ENCODE data around the gene STMN3.

Gene STMN3

GRCh38 chr20:63662813-63663189 is 9.6 kb upstream of the STMN3 start:
- Histone ChIP-seq H3K18ac (ENCODE audit: low read length) (no peak overlapping the region), H2BK120ac (ENCODE audit: insufficient read depth, low read length, poor library complexity) (no peak overlapping the region), H3K36me3 (ENCODE audit: control insufficient read depth in 1 of 2, insufficient read depth in 2 of 2, low read length in 2 of 2) (peaks cover 54 to 63% of the 10 kb centered on the region in 2 experiments), H2BK12ac (ENCODE audit: low read length) (no peak overlapping the region), H3K79me2 (ENCODE audit: control insufficient read depth, insufficient read depth, low read length, poor library complexity) (peaks cover 4% of the 10 kb centered on the region), H3K27me3 (ENCODE audit: insufficient read depth, low read length) (no peaks in the 10 kb centered on the region), H4K8ac (ENCODE audit: low read depth, low read length) (no peak overlapping the region), H3K4ac (ENCODE audit: low read depth, low read length) (no peak overlapping the region), H2AFZ (ENCODE audit: insufficient read depth, low read length, poor library complexity) (no peak overlapping the region), H3K4me3 (ENCODE audit: low read depth, low read length) (no peak overlapping the region), H4K12ac (ENCODE audit: low read depth, low read length) (no peak overlapping the region), H3K9ac (ENCODE audit: low read length) (no peak overlapping the region), H3K4me2 (ENCODE audit: low read length) (no peak overlapping the region), H3K4me1 (ENCODE audit: control insufficient read depth in 1 of 2, insufficient read depth in 2 of 2, low read length in 2 of 2) (peaks cover 5 to 9% of the 10 kb centered on the region in 2 experiments), H3K9me3 (ENCODE audit: insufficient read depth, low read depth, low read length) (no peaks in the 10 kb centered on the region), H3K23ac (ENCODE audit: low read length) (no peak overlapping the region), H2AK5ac (ENCODE audit: low read length) (no peak overlapping the region), H3K14ac (ENCODE audit: low read length) (no peak overlapping the region), H4K91ac (ENCODE audit: low read depth, low read length) (no peak overlapping the region), H3K27ac (ENCODE audit: low read depth, low read length) (no peak overlapping the region), H3K79me1 (ENCODE audit: low read length) (peaks cover 10% of the 10 kb centered on the region), H2BK5ac (ENCODE audit: low read depth, low read length, poor library complexity) (no peak overlapping the region)
- WGBS (ENCODE audit: extremely low coverage, insufficient coverage, insufficient read length) = no CpG with 5 or more reads among the region's 9 CpGs
- DNase-seq = no peak

- Histone ChIP-seq H3K27ac (ENCODE audit: low read depth, low read length) (no peak overlapping the region), H3K27me3 (ENCODE audit: insufficient read depth, low read length) (no peaks in the 10 kb centered on the region), H3K9me3 (ENCODE audit: insufficient read depth, low read depth, low read length) (no peaks in the 10 kb centered on the region), H3K4me3 (ENCODE audit: low read depth, low read length) (no peak overlapping the region), H2AFZ (ENCODE audit: insufficient read depth, low read length, poor library complexity) (no peak overlapping the region), H3K4me1 (ENCODE audit: control insufficient read depth in 1 of 2, insufficient read depth in 2 of 2, low read length in 2 of 2) (peaks cover 5 to 12% of the 10 kb centered on the region in 2 experiments), H3K23ac (ENCODE audit: low read length) (no peak overlapping the region), H2BK12ac (ENCODE audit: low read length) (no peak overlapping the region), H4K8ac (ENCODE audit: low read depth, low read length) (no peak overlapping the region), H3K4ac (ENCODE audit: low read depth, low read length) (no peak overlapping the region), H3K36me3 (ENCODE audit: control insufficient read depth in 1 of 2, insufficient read depth in 2 of 2, low read length in 2 of 2) (peaks cover 48 to 57% of the 10 kb centered on the region in 2 experiments), H3K14ac (ENCODE audit: low read length) (no peak overlapping the region), H2BK5ac (ENCODE audit: low read depth, low read length, poor library complexity) (no peak overlapping the region), H3K79me2 (ENCODE audit: control insufficient read depth, insufficient read depth, low read length, poor library complexity) (peaks cover 4% of the 10 kb centered on the region), H4K12ac (ENCODE audit: low read depth, low read length) (no peak overlapping the region), H3K4me2 (ENCODE audit: low read length) (no peak overlapping the region), H2BK120ac (ENCODE audit: insufficient read depth, low read length, poor library complexity) (no peak overlapping the region), H3K9ac (ENCODE audit: low read length) (no peak overlapping the region), H3K79me1 (ENCODE audit: low read length) (peaks cover 10% of the 10 kb centered on the region), H2AK5ac (ENCODE audit: low read length) (no peak overlapping the region), H3K18ac (ENCODE audit: low read length) (no peak overlapping the region), H4K91ac (ENCODE audit: low read depth, low read length) (no peak overlapping the region)
- no peak for DNase-seq
- no CpG with 5 or more reads among the region's 33 CpGs for WGBS (ENCODE audit: extremely low coverage, insufficient coverage, insufficient read length)
Measured at GRCh38 chr20:63661959-63662812, 9.0 kb upstream of the STMN3 start.

DNA sequence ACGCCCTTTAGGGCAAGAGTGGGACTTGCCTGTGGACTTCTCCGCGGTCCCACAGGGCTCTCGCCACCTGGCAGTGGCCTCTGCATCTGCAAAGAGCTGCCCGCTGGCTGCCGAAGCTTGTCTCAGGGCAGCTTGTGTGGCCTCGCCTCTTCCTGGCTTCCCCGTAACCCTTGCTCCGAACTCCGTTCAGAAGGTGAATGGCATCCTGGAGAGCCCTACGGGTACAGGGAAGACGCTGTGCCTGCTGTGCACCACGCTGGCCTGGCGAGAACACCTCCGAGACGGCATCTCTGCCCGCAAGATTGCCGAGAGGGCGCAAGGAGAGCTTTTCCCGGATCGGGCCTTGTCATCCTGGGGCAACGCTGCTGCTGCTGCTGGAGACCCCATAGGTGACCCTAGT is 7.9 kb upstream of the STMN3 start:
- no peak overlapping the region for H2AK5ac ChIP-seq (ENCODE audit: low read length)
- H3K4ac ChIP-seq (ENCODE audit: low read depth, low read length) = no peak overlapping the region
- no peak overlapping the region for H3K4me3 ChIP-seq (ENCODE audit: low read depth, low read length)
- no peak overlapping the region for H3K27ac ChIP-seq (ENCODE audit: low read depth, low read length)
- H2BK120ac ChIP-seq (ENCODE audit: insufficient read depth, low read length, poor library complexity) = no peak overlapping the region
- H2BK12ac ChIP-seq (ENCODE audit: low read length) = no peak overlapping the region
- H3K18ac ChIP-seq (ENCODE audit: low read length) = no peak overlapping the region
- DNase-seq = no peak
- no peaks in the 10 kb centered on the region for H3K27me3 ChIP-seq (ENCODE audit: insufficient read depth, low read length)
- H3K23ac ChIP-seq (ENCODE audit: low read length) = no peak overlapping the region
- no peak overlapping the region for H4K8ac ChIP-seq (ENCODE audit: low read depth, low read length)
- H3K14ac ChIP-seq (ENCODE audit: low read length) = no peak overlapping the region
- H3K9me3 ChIP-seq (ENCODE audit: insufficient read depth, low read depth, low read length) = no peaks in the 10 kb centered on the region
- H3K9ac ChIP-seq (ENCODE audit: low read length) = peak overlapping the region; percentile 10
- peaks cover 4% of the 10 kb centered on the region for H3K79me2 ChIP-seq (ENCODE audit: control insufficient read depth, insufficient read depth, low read length, poor library complexity)
- H3K79me1 ChIP-seq (ENCODE audit: low read length) = peaks cover 10% of the 10 kb centered on the region
- H3K4me1 ChIP-seq (ENCODE audit: control insufficient read depth in 1 of 2, insufficient read depth in 2 of 2, low read length in 2 of 2) = peaks cover 5 to 12% of the 10 kb centered on the region in 2 experiments
- H3K36me3 ChIP-seq (ENCODE audit: control insufficient read depth in 1 of 2, insufficient read depth in 2 of 2, low read length in 2 of 2) = peaks cover 41 to 50% of the 10 kb centered on the region in 2 experiments
- no peak overlapping the region for H4K12ac ChIP-seq (ENCODE audit: low read depth, low read length)
- no CpG with 5 or more reads among the region's 22 CpGs for WGBS (ENCODE audit: extremely low coverage, insufficient coverage, insufficient read length)
- H3K4me2 ChIP-seq (ENCODE audit: low read length) = no peak overlapping the region
- no peak overlapping the region for H2AFZ ChIP-seq (ENCODE audit: insufficient read depth, low read length, poor library complexity)
- no peak overlapping the region for H2BK5ac ChIP-seq (ENCODE audit: low read depth, low read length, poor library complexity)
- H4K91ac ChIP-seq (ENCODE audit: low read depth, low read length) = no peak overlapping the region

GRCh38 chr20:63660622-63661021 is 7.4 kb upstream of the STMN3 start:
- Histone ChIP-seq H3K9ac (ENCODE audit: low read length) (no peak overlapping the region), H3K36me3 (ENCODE audit: control insufficient read depth in 1 of 2, insufficient read depth in 2 of 2, low read length in 2 of 2) (peaks cover 37 to 46% of the 10 kb centered on the region in 2 experiments), H3K79me1 (ENCODE audit: low read length) (peaks cover 10% of the 10 kb centered on the region)

More at GRCh38 chr20:63660622-63661021, 7.4 kb upstream of the STMN3 start:
- H2BK120ac ChIP-seq (ENCODE audit: insufficient read depth, low read length, poor library complexity) = no peak overlapping the region
- peaks cover 4% of the 10 kb centered on the region for H3K79me2 ChIP-seq (ENCODE audit: control insufficient read depth, insufficient read depth, low read length, poor library complexity)
- no peak overlapping the region for H3K4ac ChIP-seq (ENCODE audit: low read depth, low read length)
- no peak overlapping the region for H2AFZ ChIP-seq (ENCODE audit: insufficient read depth, low read length, poor library complexity)
- H4K12ac ChIP-seq (ENCODE audit: low read depth, low read length) = no peak overlapping the region
- no peak overlapping the region for H2BK12ac ChIP-seq (ENCODE audit: low read length)
- no peaks in the 10 kb centered on the region for H3K9me3 ChIP-seq (ENCODE audit: insufficient read depth, low read depth, low read length)
- no CpG with 5 or more reads among the region's 8 CpGs for WGBS (ENCODE audit: extremely low coverage, insufficient coverage, insufficient read length)
- no peak overlapping the region for H3K4me3 ChIP-seq (ENCODE audit: low read depth, low read length)
- H4K8ac ChIP-seq (ENCODE audit: low read depth, low read length) = no peak overlapping the region
- H2AK5ac ChIP-seq (ENCODE audit: low read length) = no peak overlapping the region
- DNase-seq = no peak
- H3K27ac ChIP-seq (ENCODE audit: low read depth, low read length) = no peak overlapping the region
- no peak overlapping the region for H3K23ac ChIP-seq (ENCODE audit: low read length)
- peaks cover 5 to 12% of the 10 kb centered on the region in 2 experiments for H3K4me1 ChIP-seq (ENCODE audit: control insufficient read depth in 1 of 2, insufficient read depth in 2 of 2, low read length in 2 of 2)
- no peak overlapping the region for H3K18ac ChIP-seq (ENCODE audit: low read length)
- no peak overlapping the region for H2BK5ac ChIP-seq (ENCODE audit: low read depth, low read length, poor library complexity)
- no peak overlapping the region for H3K4me2 ChIP-seq (ENCODE audit: low read length)
- no peak overlapping the region for H3K14ac ChIP-seq (ENCODE audit: low read length)
- no peak overlapping the region for H4K91ac ChIP-seq (ENCODE audit: low read depth, low read length)
- H3K27me3 ChIP-seq (ENCODE audit: insufficient read depth, low read length) = no peaks in the 10 kb centered on the region
